NCI-H1105 (cell line): ENCODE data around the gene STXBP6.
"Not testable (repeated sequence)": the region's sequence is repeated elsewhere in the genome, so short reads cannot be mapped to it uniquely, and the experiment has no call there.

ENCODE experiments used
- DNase-seq: peaks from one replicate; lab custom pipeline; 2025; lab: John Stamatoyannopoulos, UW

STXBP6 gene

GRCh38 chr14:24956104-24956503 lies 93.8 kb downstream of the STXBP6 start:
- no peak for DNase-seq

- no peak for DNase-seq
Measured at GRCh38 chr14:24954700-24955037, 95.3 kb downstream of the STXBP6 start.

- no peak for DNase-seq
Measured at GRCh38 chr14:24954037-24954699, 95.8 kb downstream of the STXBP6 start.

- DNase-seq = no peak
Measured at GRCh38 chr14:24952851-24953666, 96.9 kb downstream of the STXBP6 start.

GRCh38 chr14:24948261-24948847 lies 101.6 kb downstream of the STXBP6 start:
- no peak for DNase-seq

- DNase-seq = no peak
Measured at GRCh38 chr14:24947131-24947530, 102.8 kb downstream of the STXBP6 start.

- no peak for DNase-seq
Measured at GRCh38 chr14:24944800-24945199, 105.1 kb downstream of the STXBP6 start.

- DNase-seq = peak; percentile 55
Measured at GRCh38 chr14:24943024-24943423, 106.9 kb downstream of the STXBP6 start.

GRCh38 chr14:24941719-24942118 lies 108.2 kb downstream of the STXBP6 start:
- peak; percentile 89 for DNase-seq

GRCh38 chr14:24940213-24940783 lies 109.6 kb downstream of the STXBP6 start:
- DNase-seq = no peak

GRCh38 chr14:24938593-24938992 lies 111.4 kb downstream of the STXBP6 start:
- DNase-seq = peak; percentile 31

GRCh38 chr14:24937300-24937699 lies 112.6 kb downstream of the STXBP6 start:
- DNase-seq = no peak

GRCh38 chr14:24936773-24937172 lies 113.2 kb downstream of the STXBP6 start:
- DNase-seq = not testable (repeated sequence)

GRCh38 chr14:24935796-24936195 lies 114.2 kb downstream of the STXBP6 start:
- no peak for DNase-seq

- DNase-seq = no peak
Measured at GRCh38 chr14:24928386-24928900, 121.5 kb downstream of the STXBP6 start.

- no peak for DNase-seq
Measured at GRCh38 chr14:24927809-24928208, 122.1 kb downstream of the STXBP6 start.

- no peak for DNase-seq
Measured at GRCh38 chr14:24925771-24926374, 124.1 kb downstream of the STXBP6 start.

GRCh38 chr14:24924544-24924943 lies 125.4 kb downstream of the STXBP6 start:
- DNase-seq = no peak

GRCh38 chr14:24921903-24922302 lies 128.0 kb downstream of the STXBP6 start:
- no peak for DNase-seq

GRCh38 chr14:24920265-24921075 lies 129.5 kb downstream of the STXBP6 start:
- no peak for DNase-seq

- no peak for DNase-seq
Measured at GRCh38 chr14:24918822-24919221, 131.1 kb downstream of the STXBP6 start.
